Right atrium auricular region (tissue), 2 donors: ENCODE results near the gene PRCC. TPM values are rescaled to one million over a fixed set of nuclear protein-coding genes. Genes with fewer than 3 reads are reported as not detected.

ENCODE experiments used
- DNase-seq: peaks from one replicate; pipeline ENCODE4 v3.0.0-alpha.2; 2019; ENCODE audit warnings: low spot score
- H3K27ac ChIP-seq, 2 donors: fragments of 200-600 bp; sonication (generic); 1 replicate in 1 of 2; 2 replicates in 1 of 2; pipeline ENCODE4 v1.5.1; 2016 to 2019
- H3K27me3 ChIP-seq, 2 donors: fragments of 200-600 bp; sonication (generic); one replicate each; pipeline versions ENCODE4 v1.5.1 to v1.6.0; 2017 to 2019
- H3K36me3 ChIP-seq: fragments of 200-600 bp; sonication (generic); one replicate; pipeline ENCODE4 v1.5.1; 2016
- H3K4me1 ChIP-seq, 2 donors: fragments of 200-600 bp; sonication (generic); one replicate each; pipeline versions ENCODE4 v1.5.1 to v1.6.0; 2017 to 2019
- H3K4me3 ChIP-seq, 2 donors: fragments of 200-600 bp; sonication (generic); 1 replicate in 1 of 2; 2 replicates in 1 of 2; pipeline ENCODE4 v1.5.1; 2017 to 2019; ENCODE audit warnings: mild to moderate bottlenecking in 1 of 2, moderate library complexity in 1 of 2
- H3K9me3 ChIP-seq, 2 donors: fragments of 200-600 bp; sonication (generic); one replicate each; pipeline ENCODE4 v1.5.1; 2019
- total RNA-seq, 2 donors: library from RNA; depleted of rRNA; stranded (reverse); fragments of >200 nt; gene quantifications; one replicate each; pipeline ENCODE4 v1.1.0, GENCODE V29; 2016
- TF ChIP-seq, protein P1 (sequence below), 2 donors: fragments of 200-600 bp; sonication (generic); IDR thresholded peaks; one replicate each; pipeline ENCODE4 v1.5.1; 2019; ENCODE audit warnings: antibody characterized with exemption in 2 of 2

Gene PRCC
- total RNA-seq, 2 donors from 2014 or later, result 29.8 to 34.3 TPM

DNA sequence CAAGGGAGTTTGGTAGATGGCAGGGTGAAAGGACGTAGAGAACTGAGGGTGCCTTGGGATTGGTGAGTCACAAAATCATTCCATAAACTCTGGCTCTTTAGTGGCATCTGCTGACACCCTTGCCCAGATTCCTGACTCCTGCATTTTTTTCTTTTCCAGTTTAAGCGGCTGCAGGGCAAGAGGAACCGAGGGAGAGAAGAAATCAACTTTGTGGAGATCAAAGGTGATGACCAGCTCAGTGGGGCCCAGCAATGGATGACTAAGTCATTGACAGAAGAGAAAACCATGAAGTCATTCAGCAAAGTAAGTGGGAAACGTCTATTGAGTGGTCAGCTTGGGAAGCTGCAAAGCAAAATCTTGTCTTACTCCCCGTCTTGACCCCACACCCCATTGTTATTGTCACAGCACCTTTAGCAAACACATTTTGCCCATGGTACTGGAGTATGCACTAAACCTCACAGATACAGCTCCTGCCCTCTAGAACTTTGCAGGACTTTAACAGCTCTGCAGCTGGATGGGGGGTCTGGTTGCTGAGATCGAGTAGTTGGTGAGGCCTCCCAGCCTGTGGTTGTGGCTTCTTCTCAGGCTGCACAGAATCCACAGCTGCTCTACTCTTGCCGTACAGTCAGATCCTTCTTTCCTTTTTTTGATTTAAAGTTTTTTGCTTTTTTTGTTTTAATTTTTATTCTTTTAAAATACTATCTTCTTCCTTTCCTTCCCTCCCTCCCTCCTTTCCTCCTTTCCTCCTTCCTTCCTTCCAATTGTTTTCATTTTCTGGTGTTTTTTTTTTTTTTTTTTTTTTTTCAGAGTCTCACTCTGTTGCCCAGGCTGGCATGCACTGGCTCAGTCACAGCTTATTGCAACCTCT is 27.4 kb downstream of the PRCC start:
- Histone ChIP-seq H3K9me3 (no peaks in the 10 kb centered on the region), H3K4me1 (no peaks in the 10 kb centered on the region), H3K36me3 (peaks cover 90% of the 10 kb centered on the region), H3K4me3 (no peak overlapping the region), H3K27ac (no peak overlapping the region), H3K27me3 (no peaks in the 10 kb centered on the region)
- DNase-seq, result no peak
- TF ChIP-seq, protein P1, sequence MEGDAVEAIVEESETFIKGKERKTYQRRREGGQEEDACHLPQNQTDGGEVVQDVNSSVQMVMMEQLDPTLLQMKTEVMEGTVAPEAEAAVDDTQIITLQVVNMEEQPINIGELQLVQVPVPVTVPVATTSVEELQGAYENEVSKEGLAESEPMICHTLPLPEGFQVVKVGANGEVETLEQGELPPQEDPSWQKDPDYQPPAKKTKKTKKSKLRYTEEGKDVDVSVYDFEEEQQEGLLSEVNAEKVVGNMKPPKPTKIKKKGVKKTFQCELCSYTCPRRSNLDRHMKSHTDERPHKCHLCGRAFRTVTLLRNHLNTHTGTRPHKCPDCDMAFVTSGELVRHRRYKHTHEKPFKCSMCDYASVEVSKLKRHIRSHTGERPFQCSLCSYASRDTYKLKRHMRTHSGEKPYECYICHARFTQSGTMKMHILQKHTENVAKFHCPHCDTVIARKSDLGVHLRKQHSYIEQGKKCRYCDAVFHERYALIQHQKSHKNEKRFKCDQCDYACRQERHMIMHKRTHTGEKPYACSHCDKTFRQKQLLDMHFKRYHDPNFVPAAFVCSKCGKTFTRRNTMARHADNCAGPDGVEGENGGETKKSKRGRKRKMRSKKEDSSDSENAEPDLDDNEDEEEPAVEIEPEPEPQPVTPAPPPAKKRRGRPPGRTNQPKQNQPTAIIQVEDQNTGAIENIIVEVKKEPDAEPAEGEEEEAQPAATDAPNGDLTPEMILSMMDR (IDR thresholded peaks at IDR 0.05), result no peak

GRCh38 chr1:156795374-156795733 is 28.0 kb downstream of the PRCC start:
- H3K27me3 ChIP-seq, result no peaks in the 10 kb centered on the region
- TF ChIP-seq, protein P1 (IDR thresholded peaks at IDR 0.05), result no peak
- H3K4me3 ChIP-seq, result no peak overlapping the region
- no peaks in the 10 kb centered on the region for H3K4me1 ChIP-seq
- H3K36me3 ChIP-seq, result peaks cover 96% of the 10 kb centered on the region
- H3K9me3 ChIP-seq, result no peaks in the 10 kb centered on the region
- no peak overlapping the region for H3K27ac ChIP-seq
- DNase-seq, result no peak

DNA sequence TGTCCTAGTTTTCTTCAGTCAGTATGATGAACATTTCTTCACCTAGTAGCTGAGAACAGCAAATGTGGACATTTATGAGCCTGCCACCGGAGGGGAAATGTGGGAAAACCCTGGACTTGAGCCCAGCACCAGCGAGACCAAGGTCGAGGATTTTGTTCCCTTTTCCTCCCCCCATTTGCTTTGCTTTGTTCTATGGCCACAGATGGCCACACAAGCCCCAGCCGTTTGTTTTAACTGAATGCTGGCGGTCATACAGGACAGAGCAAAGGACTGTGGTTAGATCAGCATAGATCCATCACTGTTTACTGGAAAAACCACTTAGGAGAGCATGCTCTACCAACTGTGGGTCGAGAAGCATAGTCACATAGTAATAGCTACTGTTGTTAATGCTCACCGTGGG is 28.5 kb downstream of the PRCC start:
- Histone ChIP-seq H3K27me3 (no peaks in the 10 kb centered on the region), H3K9me3 (no peaks in the 10 kb centered on the region), H3K4me3 (no peak overlapping the region), H3K27ac (no peak overlapping the region), H3K4me1 (peaks cover 0 to 1% of the 10 kb centered on the region in 2 donors), H3K36me3 (peaks cover 99% of the 10 kb centered on the region)
- DNase-seq, result no peak
- TF ChIP-seq, protein P1 (IDR thresholded peaks at IDR 0.05), result no peak

DNA sequence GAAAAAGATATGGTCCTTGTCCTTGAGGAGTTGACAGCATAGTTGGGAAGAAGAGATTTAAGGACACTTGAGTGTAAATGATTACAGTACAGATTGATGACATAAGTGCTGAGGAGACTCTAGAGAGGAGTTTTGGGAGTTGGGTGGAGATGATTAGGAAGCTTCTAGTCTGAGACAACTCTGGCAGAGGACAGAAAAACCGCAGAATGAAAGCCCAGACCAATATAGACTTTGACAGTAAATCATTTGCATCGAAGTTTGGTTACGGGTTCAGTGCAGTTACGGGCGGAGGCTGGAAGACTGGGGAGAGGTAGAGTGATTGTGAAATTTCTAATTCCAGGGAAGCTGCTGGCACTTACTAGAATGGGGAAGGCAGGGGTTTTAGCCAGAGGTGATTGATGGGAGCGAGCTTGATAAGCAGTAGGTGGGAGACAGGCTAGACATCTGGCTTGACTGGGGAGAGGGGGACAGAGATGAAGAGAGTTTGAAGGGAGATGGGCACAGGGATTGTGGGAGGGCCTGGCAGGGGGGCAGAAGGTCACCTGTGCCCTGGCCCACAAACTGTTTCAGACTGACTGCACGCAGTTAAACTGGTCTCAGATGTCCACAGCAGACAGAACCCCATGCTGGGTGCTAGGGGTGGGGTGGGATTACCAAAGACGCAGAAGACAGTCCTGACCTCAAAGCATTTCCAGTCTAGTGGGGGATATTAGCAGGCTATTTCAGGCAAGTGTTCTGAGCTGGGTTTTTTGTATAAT is 29.2 kb downstream of the PRCC start:
- TF ChIP-seq, protein P1 (IDR thresholded peaks at IDR 0.05), result no peak
- Histone ChIP-seq H3K4me3 (no peak overlapping the region), H3K36me3 (peaks cover 97% of the 10 kb centered on the region), H3K27me3 (no peaks in the 10 kb centered on the region), H3K9me3 (no peaks in the 10 kb centered on the region), H3K4me1 (peaks cover 0 to 8% of the 10 kb centered on the region in 2 donors), H3K27ac (no peak overlapping the region)
- no peak for DNase-seq

DNA sequence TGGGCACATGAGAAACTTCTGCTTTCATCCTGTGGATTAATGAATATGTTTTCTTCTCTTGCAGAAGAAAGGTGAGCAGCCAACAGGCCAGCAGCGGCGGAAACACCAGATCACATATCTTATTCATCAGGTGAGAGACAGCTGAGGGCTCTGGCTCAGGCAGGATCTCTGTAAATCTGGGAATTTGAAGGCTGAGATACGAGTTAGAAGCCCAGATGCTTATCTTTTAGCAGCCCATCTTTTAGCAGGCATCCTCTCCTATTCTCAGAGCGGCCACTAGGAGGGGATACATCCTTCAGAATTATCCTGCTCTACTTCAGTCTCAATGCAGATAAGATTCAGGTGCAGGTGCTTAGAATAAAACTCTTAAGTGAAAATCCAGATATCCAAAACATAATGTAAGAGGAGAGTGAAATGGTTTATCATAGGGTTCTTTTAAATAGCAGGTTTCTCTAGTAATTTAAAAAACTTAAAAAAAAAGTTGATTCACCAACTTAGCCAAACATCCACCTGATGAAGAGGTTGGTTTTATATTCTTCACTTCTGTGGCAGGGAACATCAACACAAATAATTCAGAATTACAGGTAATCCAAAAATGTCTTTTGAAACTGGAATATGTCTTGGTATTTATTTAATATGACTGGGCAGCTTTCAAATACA is 30.0 kb downstream of the PRCC start:
- Histone ChIP-seq H3K4me3 (no peak overlapping the region), H3K27ac (no peak overlapping the region), H3K27me3 (no peaks in the 10 kb centered on the region), H3K36me3 (peaks cover 88% of the 10 kb centered on the region), H3K9me3 (no peaks in the 10 kb centered on the region), H3K4me1 (peaks cover 0 to 16% of the 10 kb centered on the region in 2 donors)
- TF ChIP-seq, protein P1 (IDR thresholded peaks at IDR 0.05), result peak; percentile 69 to 74
- DNase-seq, result no peak
